ENCODE measurements around the gene KLK8. TPM values are rescaled to one million over a fixed set of nuclear protein-coding genes. Genes with fewer than 3 reads are reported as not detected.

The KLK8 gene
- total and polyA plus RNA-seq, 3 experiments from 2014 or later: not detected

DNA sequence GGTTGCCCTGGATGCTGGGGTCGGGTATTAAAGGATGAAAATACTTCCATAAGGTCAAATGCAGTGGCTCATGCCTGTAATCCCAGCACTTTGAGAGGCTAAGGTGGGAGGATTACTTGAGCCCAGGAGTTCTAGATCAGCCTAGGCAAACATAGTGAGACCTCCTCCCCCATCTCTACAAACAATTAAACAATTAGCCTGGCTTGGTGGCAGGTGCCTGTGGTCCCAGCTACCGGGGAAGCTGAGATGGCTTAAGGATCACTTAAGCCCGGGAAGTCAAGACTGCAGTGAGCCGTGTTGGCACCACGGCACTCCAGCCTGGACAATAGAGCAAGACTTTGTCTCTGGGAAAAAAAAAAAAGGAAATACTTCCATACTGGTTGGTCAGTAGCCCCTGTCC, 23.5 kb upstream of the KLK8 start:
- H3K4me1 Mint-ChIP-seq: peaks cover 0 to 1% (median 0%) of the 10 kb centered on the region in 3 donors
- Histone ChIP-seq H3K27ac (ENCODE audit: low read depth, low read length) (no peak overlapping the region), H3K27me3 (ENCODE audit: insufficient read depth, low read length, poor library complexity, severe bottlenecking) (peaks cover 15% of the 10 kb centered on the region), H3K9me3 (ENCODE audit: low read length) (no peaks in the 10 kb centered on the region), H3K4me3 (ENCODE audit: low read length) (no peak overlapping the region), H3K4me1 (ENCODE audit: insufficient read depth, low read length) (no peaks in the 10 kb centered on the region), H3K36me3 (ENCODE audit: insufficient read depth, low read length) (no peaks in the 10 kb centered on the region)
- H3K36me3 Mint-ChIP-seq: no peaks in the 10 kb centered on the region
- H3K27ac Mint-ChIP-seq: peak overlapping the region in 1 of 8 donors; percentile 64
- H3K4me3 Mint-ChIP-seq: no peak overlapping the region
- DNase-seq: no peak
- POLR2A ChIA-PET: no interaction called here
- H3K9me3 Mint-ChIP-seq: no peaks in the 10 kb centered on the region
- CTCF ChIA-PET: no interaction called here
- H3K27me3 Mint-ChIP-seq: peaks cover 39 to 51% of the 10 kb centered on the region in 2 donors

DNA sequence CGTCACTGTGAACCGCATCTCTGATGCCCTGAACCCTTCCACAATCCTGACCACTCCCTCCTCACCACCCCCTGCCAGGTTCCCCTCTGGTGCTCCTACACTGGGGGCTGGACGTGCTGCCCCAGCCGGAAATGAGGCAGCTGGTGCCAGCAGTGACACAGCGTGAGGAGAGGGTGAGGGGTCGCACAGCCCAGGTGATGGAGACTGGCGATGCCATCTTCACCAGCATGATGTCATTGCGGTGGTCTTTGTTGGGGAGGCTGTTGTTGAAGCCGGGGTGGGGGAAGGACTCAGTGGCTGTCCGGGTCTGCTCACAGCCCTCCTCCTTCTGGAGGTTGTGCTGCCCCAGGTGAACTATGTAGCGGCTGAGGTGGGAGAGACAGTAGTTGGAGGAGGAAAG, 22.5 kb upstream of the KLK8 start:
- H3K27ac ChIP-seq (ENCODE audit: low read depth, low read length): no peak overlapping the region

DNA sequence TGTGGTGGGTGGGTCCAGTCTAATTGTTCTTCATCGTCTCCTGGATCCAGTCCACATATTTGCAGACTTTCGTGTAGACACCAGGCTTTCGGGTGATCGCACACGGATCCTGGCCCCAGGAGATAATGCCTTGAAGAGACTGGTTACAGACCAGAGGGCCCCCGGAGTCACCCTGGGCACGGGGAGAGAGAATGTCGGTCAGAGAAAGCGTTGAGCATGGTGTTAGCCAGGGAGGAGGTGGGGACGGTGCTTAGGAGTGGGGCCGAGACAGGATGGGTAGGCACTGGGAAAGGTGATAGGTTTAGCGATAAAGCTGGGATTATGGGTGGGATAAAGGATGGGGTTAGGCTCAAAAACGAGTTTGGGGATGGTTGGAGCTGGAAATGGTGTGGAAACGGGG, 21.1 kb upstream of the KLK8 start:
- Mint-ChIP-seq H3K27ac (peak overlapping the region in 1 of 8 donors; percentile 87), H3K27me3 (peaks cover 46 to 54% of the 10 kb centered on the region in 2 donors), H3K9me3 (peaks cover 0 to 3% (median 0%) of the 10 kb centered on the region in 5 donors), H3K36me3 (no peaks in the 10 kb centered on the region), H3K4me3 (no peak overlapping the region), H3K4me1 (peaks cover 8 to 10% (median 9%) of the 10 kb centered on the region in 3 donors)
- peaks cover 17% of the 10 kb centered on the region for H3K27me3 ChIP-seq (ENCODE audit: insufficient read depth, low read length, poor library complexity, severe bottlenecking)
- H3K9me3 ChIP-seq (ENCODE audit: low read length): no peaks in the 10 kb centered on the region
- ChIA-PET POLR2A (no interaction called here), CTCF (no interaction called here)
- DNase-seq: no peak
- no peak overlapping the region for H3K4me3 ChIP-seq (ENCODE audit: low read length)
- no peaks in the 10 kb centered on the region for H3K36me3 ChIP-seq (ENCODE audit: insufficient read depth, low read length)
- H3K4me1 ChIP-seq (ENCODE audit: insufficient read depth, low read length): peaks cover under 1% of the 10 kb centered on the region
- H3K27ac ChIP-seq (ENCODE audit: low read depth, low read length): no peak overlapping the region

More for the DNA sequence above, 22.5 kb upstream of the KLK8 start:
- no peak overlapping the region for H3K4me3 Mint-ChIP-seq
- H3K36me3 Mint-ChIP-seq: no peaks in the 10 kb centered on the region
- Histone ChIP-seq H3K4me1 (ENCODE audit: insufficient read depth, low read length) (no peaks in the 10 kb centered on the region), H3K27me3 (ENCODE audit: insufficient read depth, low read length, poor library complexity, severe bottlenecking) (peaks cover 15% of the 10 kb centered on the region), H3K4me3 (ENCODE audit: low read length) (no peak overlapping the region), H3K36me3 (ENCODE audit: insufficient read depth, low read length) (no peaks in the 10 kb centered on the region), H3K9me3 (ENCODE audit: low read length) (no peaks in the 10 kb centered on the region)
- peaks cover 0 to 3% (median 0%) of the 10 kb centered on the region in 3 donors for H3K4me1 Mint-ChIP-seq
- ChIA-PET POLR2A (no interaction called here), CTCF (no interaction called here)
- peaks cover 42 to 46% of the 10 kb centered on the region in 2 donors for H3K27me3 Mint-ChIP-seq
- DNase-seq: no peak
- H3K27ac Mint-ChIP-seq: no peak overlapping the region
- no peaks in the 10 kb centered on the region for H3K9me3 Mint-ChIP-seq

DNA sequence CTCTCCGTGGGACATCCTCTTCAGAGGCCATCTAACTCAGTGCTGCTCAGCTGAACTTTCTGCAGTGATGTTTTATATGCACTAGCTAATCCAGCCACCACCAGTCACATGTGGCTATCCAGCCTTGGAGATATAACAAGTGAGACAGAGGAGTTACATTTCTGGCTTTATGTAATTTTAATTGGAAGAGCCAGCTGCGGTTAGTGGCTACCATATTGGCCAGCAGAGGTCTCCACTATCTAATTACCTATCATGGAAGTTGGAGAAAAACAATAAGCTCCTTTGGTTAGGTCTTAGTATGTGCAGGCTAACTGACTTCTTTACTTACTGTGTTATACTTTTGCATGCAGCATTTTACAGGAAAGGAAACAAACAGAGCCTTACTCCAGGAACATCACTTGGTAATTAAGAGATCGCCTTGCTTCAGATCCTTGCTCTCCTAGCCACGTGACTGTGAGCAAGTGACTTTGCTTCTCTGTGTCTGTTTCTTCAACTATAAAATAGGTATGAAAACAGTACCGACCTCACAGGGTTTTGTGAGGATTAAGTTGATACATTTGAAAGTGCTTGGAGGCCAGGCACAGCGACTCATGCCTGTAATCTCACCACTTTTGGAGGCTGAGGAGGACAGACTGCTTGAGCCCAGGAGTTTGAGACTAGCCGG, 19.7 kb upstream of the KLK8 start:
- no peaks in the 10 kb centered on the region for H3K36me3 Mint-ChIP-seq
- Histone ChIP-seq H3K9me3 (ENCODE audit: low read length) (no peaks in the 10 kb centered on the region), H3K36me3 (ENCODE audit: insufficient read depth, low read length) (no peaks in the 10 kb centered on the region), H3K4me1 (ENCODE audit: insufficient read depth, low read length) (peaks cover 5% of the 10 kb centered on the region), H3K27me3 (ENCODE audit: insufficient read depth, low read length, poor library complexity, severe bottlenecking) (peaks cover 14% of the 10 kb centered on the region), H3K27ac (ENCODE audit: low read depth, low read length) (no peak overlapping the region), H3K4me3 (ENCODE audit: low read length) (no peak overlapping the region)
- no peak overlapping the region for H3K27ac Mint-ChIP-seq
- ChIA-PET CTCF (interaction anchor here (1.2 to 1.4 kb wide), 2 partner anchors 147 to 149 kb away, joined by 3 to 4 read pairs; no protein-coding TSS in a partner anchor), POLR2A (no interaction called here)
- H3K4me1 Mint-ChIP-seq: peaks cover 8 to 19% (median 14%) of the 10 kb centered on the region in 3 donors
- H3K9me3 Mint-ChIP-seq: peaks cover 0 to 3% (median 2%) of the 10 kb centered on the region in 5 donors
- DNase-seq: no peak
- H3K4me3 Mint-ChIP-seq: no peak overlapping the region
- H3K27me3 Mint-ChIP-seq: peaks cover 46 to 58% of the 10 kb centered on the region in 2 donors

DNA sequence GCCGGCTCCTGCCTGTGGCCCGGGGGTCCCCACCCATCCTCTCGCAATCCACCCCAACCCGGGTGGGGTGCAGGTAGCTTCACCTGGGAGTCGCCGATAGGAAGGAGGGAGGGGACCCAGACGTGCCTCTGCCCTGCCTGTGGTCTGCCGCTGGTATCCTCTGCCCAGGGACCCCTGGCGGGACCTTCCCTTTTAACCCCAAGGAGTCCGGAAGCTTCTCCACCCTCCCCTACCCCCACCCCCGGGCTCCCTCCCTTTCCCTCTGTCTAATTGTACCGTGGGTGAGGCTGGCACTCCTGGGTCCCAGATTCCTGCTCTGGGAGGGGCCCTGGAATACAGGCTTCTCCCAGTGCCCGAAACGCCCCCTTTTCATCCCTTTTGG, 18.1 kb upstream of the KLK8 start, which contains the start of gene KLK10:
Gene KLK10 (minus strand): TSS at position 166 of the 382 bp plus-strand sequence. CDS start 579 bp downstream, outside the sequence.
- peaks cover 8 to 19% (median 16%) of the 10 kb centered on the region in 3 donors for H3K4me1 Mint-ChIP-seq
- H3K36me3 Mint-ChIP-seq: no peaks in the 10 kb centered on the region
- H3K4me3 ChIP-seq (ENCODE audit: low read length): no peak within 1 kb of the TSS
- H3K27me3 Mint-ChIP-seq: peaks cover 47 to 64% of the 10 kb centered on the region in 2 donors
- H3K4me3 Mint-ChIP-seq: peak within 1 kb of the TSS in 6 of 7 donors; percentile 25 to 69 (median 55)
- POLR2A ChIA-PET: no interaction called here
- no peak for DNase-seq
- H3K36me3 ChIP-seq (ENCODE audit: insufficient read depth, low read length): no peaks in the 10 kb centered on the region
- H3K4me1 ChIP-seq (ENCODE audit: insufficient read depth, low read length): peaks cover 5% of the 10 kb centered on the region
- no peak within 1 kb of the TSS for H3K27ac ChIP-seq (ENCODE audit: low read depth, low read length)
- H3K9me3 Mint-ChIP-seq: peaks cover 0 to 3% (median 2%) of the 10 kb centered on the region in 5 donors
- H3K9me3 ChIP-seq (ENCODE audit: low read length): no peaks in the 10 kb centered on the region
- H3K27me3 ChIP-seq (ENCODE audit: insufficient read depth, low read length, poor library complexity, severe bottlenecking): peaks cover 11% of the 10 kb centered on the region
- CTCF ChIA-PET: no interaction called here
- H3K27ac Mint-ChIP-seq: peak within 1 kb of the TSS in 1 of 8 donors; percentile 12

DNA sequence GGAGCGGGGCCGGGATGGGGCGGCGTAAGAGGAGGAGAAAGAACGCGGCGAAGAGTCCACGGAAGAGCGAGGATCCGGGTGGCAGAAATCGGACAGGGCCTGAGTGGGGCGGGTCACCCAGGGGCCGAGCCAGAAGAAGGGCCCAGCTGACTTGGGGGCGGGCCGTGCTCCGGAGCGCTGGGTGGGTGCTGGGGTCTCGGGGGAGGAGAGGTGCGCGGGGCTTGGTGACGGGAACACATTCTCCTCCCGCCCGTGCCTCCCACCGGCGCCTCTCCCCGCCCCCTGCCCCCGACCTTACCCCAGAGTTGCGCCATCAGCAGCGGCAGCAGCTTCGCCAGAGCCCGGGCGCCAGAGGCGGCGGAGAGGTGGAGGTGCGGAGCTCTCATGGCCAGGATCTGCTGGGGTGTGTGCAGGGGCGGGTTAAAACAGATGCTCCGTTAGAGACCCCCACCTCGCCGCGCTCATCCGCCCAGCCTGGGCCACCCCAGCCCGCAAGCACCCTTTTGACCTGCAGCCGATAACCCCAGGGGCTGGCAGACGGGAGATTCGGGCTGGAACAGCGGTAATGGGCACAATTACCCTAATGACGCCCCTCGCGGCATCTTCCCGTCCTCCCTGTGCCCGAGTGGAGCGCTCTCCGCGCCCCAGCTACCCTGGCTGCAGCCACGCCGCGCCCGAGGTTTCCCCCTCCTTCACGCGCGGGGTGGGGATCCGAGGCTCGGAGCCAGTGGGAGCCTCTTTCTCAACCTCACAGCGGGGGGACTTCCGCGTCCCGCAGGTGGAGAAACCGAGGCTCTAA, 17.5 kb upstream of the KLK8 start:
- H3K36me3 Mint-ChIP-seq: peaks cover 0 to 3% (median 0%) of the 10 kb centered on the region in 3 donors
- CTCF ChIA-PET: no interaction called here

DNA sequence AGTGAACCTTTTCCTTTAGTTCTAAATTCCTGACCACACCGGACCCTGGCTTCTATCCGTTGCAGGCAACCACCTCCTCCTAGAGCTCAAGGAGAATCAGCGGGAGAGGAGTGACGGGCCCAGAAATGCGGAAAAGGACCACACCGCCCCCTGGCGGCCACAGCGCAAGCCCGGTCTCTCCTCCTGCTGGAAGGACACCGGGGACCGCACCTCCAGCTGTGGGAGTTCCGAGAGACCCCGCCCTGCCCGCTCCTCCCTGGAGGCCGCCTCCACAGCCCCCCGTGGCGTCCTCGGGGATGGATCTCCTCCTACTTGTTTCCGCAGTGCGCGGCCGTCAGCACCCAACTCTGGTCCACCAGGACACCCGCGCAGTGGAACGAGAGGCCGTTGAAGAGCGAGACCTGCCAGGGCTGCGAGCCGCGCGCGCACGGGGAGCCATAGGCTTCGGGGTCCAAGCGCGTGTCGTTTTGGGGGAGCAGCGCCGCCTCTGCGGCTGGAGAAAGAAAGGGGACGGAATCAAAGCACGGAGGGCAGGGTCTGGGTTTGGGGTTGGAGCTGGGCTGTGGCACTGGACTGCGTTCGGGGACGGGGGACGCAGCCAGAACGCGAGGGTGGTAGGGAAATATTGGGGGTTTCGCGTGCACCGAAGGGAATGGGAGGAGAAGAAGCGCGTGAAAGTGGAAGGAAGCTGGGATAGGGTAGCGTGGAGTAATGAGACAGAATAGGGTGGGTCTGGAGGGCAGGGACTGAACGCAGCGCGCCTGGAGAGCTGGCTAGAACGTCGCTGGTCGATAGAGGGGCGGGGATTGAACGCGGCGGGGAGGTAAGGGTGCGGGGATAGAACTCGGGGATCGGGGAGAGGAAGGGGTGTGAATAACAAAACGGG, 15.6 kb upstream of the KLK8 start:
- DNase-seq: peak in 4 of 5 donors; percentile 7 to 31 (median 22)
- no peaks in the 10 kb centered on the region for H3K36me3 ChIP-seq (ENCODE audit: insufficient read depth, low read length)
- CTCF ChIA-PET: no interaction called here
- H3K27me3 ChIP-seq (ENCODE audit: insufficient read depth, low read length, poor library complexity, severe bottlenecking): peaks cover 11% of the 10 kb centered on the region
- Mint-ChIP-seq H3K27ac (peak overlapping the region in 1 of 8 donors; percentile 10), H3K9me3 (peaks cover 0 to 7% (median 2%) of the 10 kb centered on the region in 5 donors), H3K27me3 (peaks cover 45 to 74% of the 10 kb centered on the region in 2 donors), H3K4me3 (peak overlapping the region in 3 of 7 donors; percentile 17 to 54 (median 37)), H3K4me1 (peaks cover 8 to 19% (median 16%) of the 10 kb centered on the region in 3 donors), H3K36me3 (peaks cover 0 to 6% (median 0%) of the 10 kb centered on the region in 3 donors)
- peaks cover 5% of the 10 kb centered on the region for H3K4me1 ChIP-seq (ENCODE audit: insufficient read depth, low read length)
- no peak overlapping the region for H3K27ac ChIP-seq (ENCODE audit: low read depth, low read length)
- POLR2A ChIA-PET: no interaction called here
- H3K9me3 ChIP-seq (ENCODE audit: low read length): no peaks in the 10 kb centered on the region
- no peak overlapping the region for H3K4me3 ChIP-seq (ENCODE audit: low read length)

More for the DNA sequence above, 17.5 kb upstream of the KLK8 start:
- Histone ChIP-seq H3K36me3 (ENCODE audit: insufficient read depth, low read length) (no peaks in the 10 kb centered on the region), H3K4me3 (ENCODE audit: low read length) (no peak overlapping the region), H3K27ac (ENCODE audit: low read depth, low read length) (no peak overlapping the region), H3K4me1 (ENCODE audit: insufficient read depth, low read length) (peaks cover 5% of the 10 kb centered on the region), H3K9me3 (ENCODE audit: low read length) (no peaks in the 10 kb centered on the region), H3K27me3 (ENCODE audit: insufficient read depth, low read length, poor library complexity, severe bottlenecking) (peaks cover 15% of the 10 kb centered on the region)
- Mint-ChIP-seq H3K4me1 (peaks cover 8 to 19% (median 16%) of the 10 kb centered on the region in 3 donors), H3K4me3 (peak overlapping the region in 5 of 7 donors; percentile 25 to 69 (median 51)), H3K9me3 (peaks cover 0 to 7% (median 2%) of the 10 kb centered on the region in 5 donors), H3K27ac (no peak overlapping the region), H3K27me3 (peaks cover 50 to 70% of the 10 kb centered on the region in 2 donors)
- POLR2A ChIA-PET: no interaction called here
- DNase-seq: no peak
